Suprapubic skin (tissue), 4 donors: ENCODE results near the gene TMPRSS11A.

Experiments used
- POLR2A ChIP-seq, 2 donors: fragments of 450-650 bp; IDR thresholded peaks; one replicate each; pipeline ENCODE4 v1.6.1; 2017; ENCODE audit warnings: antibody characterized with exemption in 2 of 2, mild to moderate bottlenecking in 2 of 2, moderate library complexity in 2 of 2
- POLR2AphosphoS5 ChIP-seq, 3 donors: sonication (generic); formaldehyde crosslinking; IDR thresholded peaks; one replicate each; pipeline ENCODE4 v1.6.1; 2017; ENCODE audit warnings: antibody characterized with exemption in 3 of 3

GRCh38 chr4:67910585-67910905, 52.7 kb downstream of the TMPRSS11A start:
- TF ChIP-seq POLR2AphosphoS5 (IDR thresholded peaks at IDR 0.05) (no peak), POLR2A (IDR thresholded peaks at IDR 0.05) (no peak)
